Neural cell (in vitro differentiated cells): Measurements from ENCODE around the gene GFRA4. TPM values are rescaled to one million over a fixed set of nuclear protein-coding genes. Genes with fewer than 3 reads are reported as not detected.

Experiments used
- H2AFZ ChIP-seq: fragments of 200-600, 300-800 bp; sonication (generic), shearing (Covaris generic); 2 replicates; pipeline ENCODE4 v1.6.0; 2014; ENCODE audit warnings: low read depth, mild to moderate bottlenecking, antibody characterized with exemption, low read length, moderate library complexity
- H3F3A ChIP-seq: fragments of 200-600 bp; shearing (Covaris generic); 2 replicates; pipeline ENCODE4 v1.6.1; 2016; ENCODE audit warnings: mild to moderate bottlenecking, moderate library complexity, mixed read lengths, antibody characterized with exemption, low read length; ENCODE audit not compliant: insufficient read depth, poor library complexity, severe bottlenecking
- H3K27ac ChIP-seq: fragments of 200-600, 300-800 bp; sonication (generic), shearing (Covaris generic); 2 replicates; pipeline ENCODE4 v1.5.1; 2014; ENCODE audit warnings: mild to moderate bottlenecking, low read length, moderate library complexity
- H3K27me3 ChIP-seq: fragments of 300-800, 200-600 bp; sonication (generic), shearing (Covaris generic); 2 replicates; pipeline ENCODE4 v1.6.0; 2014; ENCODE audit warnings: mild to moderate bottlenecking, low read depth, low read length, moderate library complexity; ENCODE audit not compliant: insufficient read depth
- H3K36me3 ChIP-seq: fragments of 300-800, 200-600 bp; sonication (generic), shearing (Covaris generic); 2 replicates; pipeline ENCODE4 v1.5.1; 2014; ENCODE audit warnings: mild to moderate bottlenecking, antibody characterized with exemption, low read length, moderate library complexity; ENCODE audit not compliant: insufficient read depth
- H3K4me2 ChIP-seq: fragments of 300-800, 200-600 bp; sonication (generic), shearing (Covaris generic); 2 replicates; pipeline ENCODE4 v1.6.0; 2014; ENCODE audit warnings: mild to moderate bottlenecking, low read length
- H3K4me3 ChIP-seq: fragments of 300-800, 200-600 bp; sonication (generic), shearing (Covaris generic); 2 replicates; pipeline ENCODE4 v1.5.1; 2014; ENCODE audit warnings: mild to moderate bottlenecking, low read length, moderate library complexity
- H3K79me2 ChIP-seq: fragments of 200-600 bp; shearing (Covaris generic); replicated peaks from 2 replicates; pipeline ENCODE4 v1.6.0; 2014; ENCODE audit warnings: mild to moderate bottlenecking, low read length, moderate library complexity; ENCODE audit not compliant: insufficient read depth
- H3K9ac ChIP-seq: fragments of 300-800, 200-600 bp; sonication (generic), shearing (Covaris generic); 2 replicates; pipeline ENCODE4 v1.6.1; 2016; ENCODE audit warnings: mild to moderate bottlenecking, low read length, mixed read lengths
- H3K9me2 ChIP-seq: fragments of 200-600 bp; shearing (Covaris generic); 2 replicates; pipeline ENCODE4 v1.6.1; 2016; ENCODE audit warnings: mild to moderate bottlenecking, low read length, mixed read lengths; ENCODE audit not compliant: insufficient read depth
- H3K9me3 ChIP-seq: fragments of 200-600, 300-800 bp; sonication (generic), shearing (Covaris generic); 2 replicates; pipeline ENCODE4 v1.6.1; 2016; ENCODE audit warnings: mild to moderate bottlenecking, mixed run types, low read length, moderate library complexity, mixed read lengths
- H4K20me1 ChIP-seq: fragments of 200-600 bp; shearing (Covaris generic); 2 replicates; pipeline ENCODE4 v1.6.1; 2016; ENCODE audit warnings: mild to moderate bottlenecking, mixed run types; ENCODE audit not compliant: insufficient read depth
- EP300 ChIP-seq: fragments of 450-650 bp; conservative IDR thresholded peaks from 2 replicates; pipeline ENCODE4 v1.6.1; 2014; ENCODE audit warnings: antibody characterized with exemption, mild to moderate bottlenecking, moderate library complexity; ENCODE audit not compliant: poor library complexity, severe bottlenecking
- EZH2 ChIP-seq: fragments of 200-600, 300-800 bp; shearing (Covaris generic), sonication (generic); IDR thresholded peaks from 2 replicates; pipeline ENCODE4 v1.6.1; 2014; ENCODE audit warnings: antibody characterized with exemption, low read length, borderline replicate concordance, mild to moderate bottlenecking; ENCODE audit not compliant: insufficient read depth, poor library complexity, severe bottlenecking
- MXI1 ChIP-seq: fragments of 450-650 bp; conservative IDR thresholded peaks from 2 replicates; pipeline ENCODE4 v1.6.1; 2014; ENCODE audit warnings: antibody characterized with exemption, mild to moderate bottlenecking; ENCODE audit not compliant: poor library complexity, severe bottlenecking
- POLR2AphosphoS5 ChIP-seq: IDR thresholded peaks from 2 replicates; pipeline ENCODE4 v1.6.1; 2012
- RAD21 ChIP-seq: fragments of 450-650 bp; conservative IDR thresholded peaks from 2 replicates; pipeline ENCODE4 v1.6.1; 2014; ENCODE audit warnings: antibody characterized with exemption, mild to moderate bottlenecking, moderate library complexity
- SMC3 ChIP-seq: fragments of 450-650 bp; conservative IDR thresholded peaks from 2 replicates; pipeline ENCODE4 v1.6.1; 2014; ENCODE audit warnings: antibody characterized with exemption, mild to moderate bottlenecking, moderate library complexity; ENCODE audit not compliant: poor library complexity
- TAF1 ChIP-seq: IDR thresholded peaks from 2 replicates; pipeline ENCODE4 v1.6.1; 2012; ENCODE audit warnings: low read depth
- polyA plus RNA-seq: library from polyadenylated mRNA; depleted of rRNA; stranded (reverse); fragments of >200 nt; gene quantifications from 2 replicates; pipeline ENCODE4 v1.2.3, GENCODE V29; 2014
- TF ChIP-seq, protein P1 (sequence below): IDR thresholded peaks from 2 replicates; pipeline ENCODE4 v1.6.1; 2012; ENCODE audit warnings: borderline replicate concordance
- TF ChIP-seq, protein P2 (sequence below): fragments of 450-650 bp; IDR thresholded peaks from 2 replicates; pipeline ENCODE4 v1.5.1; 2014; ENCODE audit warnings: antibody characterized with exemption, mild to moderate bottlenecking, moderate library complexity; ENCODE audit not compliant: poor library complexity, severe bottlenecking

GFRA4 gene
- polyA plus RNA-seq, 1 donor from 2014 or later: not detected

DNA sequence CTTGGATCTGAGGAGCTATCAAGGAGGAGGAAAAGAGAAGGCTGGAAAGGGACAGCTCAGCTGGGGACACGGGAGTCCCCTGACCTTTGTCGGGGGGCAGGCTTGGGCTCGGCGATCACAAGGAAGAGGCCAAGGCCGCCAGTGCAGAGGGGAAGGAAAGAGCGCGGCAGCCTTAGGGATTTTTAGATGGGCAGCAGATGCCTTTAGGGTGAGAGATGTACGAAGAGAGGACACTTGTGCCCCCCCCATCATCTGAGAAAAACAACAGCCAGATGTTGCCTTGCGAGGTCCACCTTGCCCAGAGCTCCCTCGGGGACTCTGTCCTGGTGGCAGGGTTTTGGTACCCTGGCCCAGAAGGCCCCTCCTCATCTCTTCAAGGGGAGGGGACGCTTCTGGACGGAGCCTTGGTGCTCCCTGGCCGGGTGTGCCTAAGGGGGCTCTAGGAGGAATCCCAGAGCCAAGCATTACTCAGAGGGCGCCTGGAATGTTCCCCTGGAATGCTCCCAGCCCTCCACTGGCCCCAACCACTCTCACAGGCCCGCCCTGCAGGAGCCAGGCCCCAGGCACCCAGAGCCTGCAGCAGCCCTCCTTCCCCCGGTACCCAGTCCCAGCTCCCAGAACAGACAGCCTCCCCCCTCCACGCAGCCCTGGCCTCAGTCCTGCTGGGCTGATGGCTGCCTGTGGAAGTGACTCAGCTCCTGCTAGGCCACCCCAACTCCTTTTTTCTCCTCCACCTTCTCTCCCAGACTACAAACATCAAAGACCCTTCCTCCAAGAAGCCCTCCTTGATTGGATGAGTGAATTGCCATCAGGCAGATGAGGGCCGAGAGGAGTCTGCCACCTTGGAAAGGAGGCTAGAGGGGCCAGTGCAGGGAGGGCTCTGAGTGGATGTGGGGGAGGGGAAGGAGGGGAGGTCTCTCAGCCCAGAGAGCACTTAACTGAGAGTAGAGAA, 16.8 kb upstream of the GFRA4 start:
- no peak for TF ChIP-seq EZH2
- no peaks in the 10 kb centered on the region for H3K79me2 ChIP-seq
- no peak overlapping the region for H3K4me2 ChIP-seq
- no peak overlapping the region for H2AFZ ChIP-seq
- H4K20me1 ChIP-seq: no peaks in the 10 kb centered on the region
- no peaks in the 10 kb centered on the region for H3K9me3 ChIP-seq
- no peak overlapping the region for H3K27ac ChIP-seq
- H3K9ac ChIP-seq: no peak overlapping the region
- H3K9me2 ChIP-seq: no peaks in the 10 kb centered on the region
- H3F3A ChIP-seq: no peaks in the 10 kb centered on the region
- no peaks in the 10 kb centered on the region for H3K36me3 ChIP-seq
- H3K4me3 ChIP-seq: no peak overlapping the region
- H3K27me3 ChIP-seq: peaks cover 23% of the 10 kb centered on the region

DNA sequence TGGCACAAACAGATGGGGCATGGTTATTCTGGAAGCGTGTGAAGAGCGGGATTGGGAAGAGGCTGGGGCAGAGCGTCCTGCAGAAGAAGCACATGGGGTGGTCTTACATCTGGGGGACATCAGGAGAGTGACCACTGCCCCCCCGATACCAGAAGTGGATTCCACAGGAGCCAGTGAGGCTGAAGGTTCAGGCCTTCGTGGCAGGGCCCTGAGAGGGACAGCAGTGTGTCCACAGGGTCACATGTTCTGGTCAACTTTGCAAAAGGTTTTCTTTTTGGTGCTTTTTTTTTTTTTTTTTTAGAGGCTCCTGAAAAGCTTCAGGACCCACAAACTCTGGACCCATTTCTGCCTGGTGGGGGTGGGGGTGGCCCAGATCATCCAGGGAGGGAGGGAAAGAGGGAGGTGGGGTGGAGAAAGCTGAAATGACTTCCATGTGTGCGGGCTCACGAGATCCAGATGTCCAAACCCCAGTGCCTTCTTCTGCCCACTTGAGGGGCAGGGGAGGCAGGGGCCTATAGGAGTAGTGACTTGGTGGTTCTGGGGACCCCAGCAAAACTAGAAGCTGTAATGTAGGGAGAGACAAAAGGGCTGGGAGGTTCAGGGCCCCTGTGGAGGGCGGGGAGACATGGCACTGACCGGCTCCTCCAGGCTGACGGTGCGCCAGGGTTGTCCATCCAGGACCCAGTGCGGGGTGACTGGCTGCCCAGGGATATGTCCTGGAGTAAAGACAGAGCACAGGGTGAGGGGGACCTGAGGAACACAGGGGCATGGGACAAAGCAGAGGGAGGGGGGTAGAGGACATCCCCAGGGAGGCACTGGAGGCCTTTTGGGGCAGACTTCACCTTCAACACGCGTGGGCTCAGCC, 15.9 kb upstream of the GFRA4 start:
- Histone ChIP-seq H3K4me3 (no peak overlapping the region), H3K27ac (no peak overlapping the region), H4K20me1 (no peaks in the 10 kb centered on the region), H3K36me3 (no peaks in the 10 kb centered on the region), H3K9ac (no peak overlapping the region), H3K9me3 (no peaks in the 10 kb centered on the region), H2AFZ (no peak overlapping the region), H3F3A (no peaks in the 10 kb centered on the region), H3K27me3 (peaks cover 32% of the 10 kb centered on the region), H3K9me2 (no peaks in the 10 kb centered on the region), H3K4me2 (no peak overlapping the region), H3K79me2 (no peaks in the 10 kb centered on the region)
- TF ChIP-seq TAF1 (no peak), POLR2AphosphoS5 (no peak), EZH2 (no peak), SMC3 (no peak), MXI1 (no peak), RAD21 (no peak), EP300 (no peak)
- TF ChIP-seq, protein P1, sequence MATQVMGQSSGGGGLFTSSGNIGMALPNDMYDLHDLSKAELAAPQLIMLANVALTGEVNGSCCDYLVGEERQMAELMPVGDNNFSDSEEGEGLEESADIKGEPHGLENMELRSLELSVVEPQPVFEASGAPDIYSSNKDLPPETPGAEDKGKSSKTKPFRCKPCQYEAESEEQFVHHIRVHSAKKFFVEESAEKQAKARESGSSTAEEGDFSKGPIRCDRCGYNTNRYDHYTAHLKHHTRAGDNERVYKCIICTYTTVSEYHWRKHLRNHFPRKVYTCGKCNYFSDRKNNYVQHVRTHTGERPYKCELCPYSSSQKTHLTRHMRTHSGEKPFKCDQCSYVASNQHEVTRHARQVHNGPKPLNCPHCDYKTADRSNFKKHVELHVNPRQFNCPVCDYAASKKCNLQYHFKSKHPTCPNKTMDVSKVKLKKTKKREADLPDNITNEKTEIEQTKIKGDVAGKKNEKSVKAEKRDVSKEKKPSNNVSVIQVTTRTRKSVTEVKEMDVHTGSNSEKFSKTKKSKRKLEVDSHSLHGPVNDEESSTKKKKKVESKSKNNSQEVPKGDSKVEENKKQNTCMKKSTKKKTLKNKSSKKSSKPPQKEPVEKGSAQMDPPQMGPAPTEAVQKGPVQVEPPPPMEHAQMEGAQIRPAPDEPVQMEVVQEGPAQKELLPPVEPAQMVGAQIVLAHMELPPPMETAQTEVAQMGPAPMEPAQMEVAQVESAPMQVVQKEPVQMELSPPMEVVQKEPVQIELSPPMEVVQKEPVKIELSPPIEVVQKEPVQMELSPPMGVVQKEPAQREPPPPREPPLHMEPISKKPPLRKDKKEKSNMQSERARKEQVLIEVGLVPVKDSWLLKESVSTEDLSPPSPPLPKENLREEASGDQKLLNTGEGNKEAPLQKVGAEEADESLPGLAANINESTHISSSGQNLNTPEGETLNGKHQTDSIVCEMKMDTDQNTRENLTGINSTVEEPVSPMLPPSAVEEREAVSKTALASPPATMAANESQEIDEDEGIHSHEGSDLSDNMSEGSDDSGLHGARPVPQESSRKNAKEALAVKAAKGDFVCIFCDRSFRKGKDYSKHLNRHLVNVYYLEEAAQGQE: no peak
- TF ChIP-seq, protein P2, sequence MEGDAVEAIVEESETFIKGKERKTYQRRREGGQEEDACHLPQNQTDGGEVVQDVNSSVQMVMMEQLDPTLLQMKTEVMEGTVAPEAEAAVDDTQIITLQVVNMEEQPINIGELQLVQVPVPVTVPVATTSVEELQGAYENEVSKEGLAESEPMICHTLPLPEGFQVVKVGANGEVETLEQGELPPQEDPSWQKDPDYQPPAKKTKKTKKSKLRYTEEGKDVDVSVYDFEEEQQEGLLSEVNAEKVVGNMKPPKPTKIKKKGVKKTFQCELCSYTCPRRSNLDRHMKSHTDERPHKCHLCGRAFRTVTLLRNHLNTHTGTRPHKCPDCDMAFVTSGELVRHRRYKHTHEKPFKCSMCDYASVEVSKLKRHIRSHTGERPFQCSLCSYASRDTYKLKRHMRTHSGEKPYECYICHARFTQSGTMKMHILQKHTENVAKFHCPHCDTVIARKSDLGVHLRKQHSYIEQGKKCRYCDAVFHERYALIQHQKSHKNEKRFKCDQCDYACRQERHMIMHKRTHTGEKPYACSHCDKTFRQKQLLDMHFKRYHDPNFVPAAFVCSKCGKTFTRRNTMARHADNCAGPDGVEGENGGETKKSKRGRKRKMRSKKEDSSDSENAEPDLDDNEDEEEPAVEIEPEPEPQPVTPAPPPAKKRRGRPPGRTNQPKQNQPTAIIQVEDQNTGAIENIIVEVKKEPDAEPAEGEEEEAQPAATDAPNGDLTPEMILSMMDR: no peak
